Renal cortical epithelial cell (primary cell): ENCODE measurements around the gene OR5F1. TPM values are rescaled to one million over a fixed set of nuclear protein-coding genes. Genes with fewer than 3 reads are reported as not detected.

Source experiments
- DNase-seq: peaks from one replicate; pipeline ENCODE4 v3.0.0-alpha.2; 2011; ENCODE audit warnings: low read depth
- total RNA-seq: library from RNA; depleted of rRNA; stranded (reverse); fragments of >200 nt; gene quantifications from 2 replicates; pipeline ENCODE4 v1.2.3, GENCODE V29; 2014

OR5F1 gene
- total RNA-seq = not detected in 2 replicates

DNA sequence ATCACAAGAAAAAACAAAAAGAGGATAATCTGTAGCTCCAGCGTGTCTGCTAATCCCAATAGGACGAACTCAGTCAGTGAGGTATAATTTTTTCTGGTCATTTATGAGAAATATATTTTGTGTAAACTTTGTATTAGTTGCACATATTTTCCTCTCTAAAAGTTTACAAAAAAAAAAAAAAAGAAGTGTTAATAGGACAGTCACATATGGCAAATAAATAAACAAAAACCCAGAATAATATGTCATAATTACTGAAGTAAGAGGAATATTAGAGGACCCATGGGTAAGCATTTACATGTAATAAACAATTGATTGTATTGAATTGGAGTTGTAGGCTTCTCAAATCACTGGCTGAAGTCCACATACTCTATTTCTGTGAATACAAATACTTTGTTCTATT lies at the start of gene OR5F1:
Gene OR5F1 (minus strand): TSS at position 101 of the 400 bp plus-strand sequence. CDS start 0 bp downstream, at position 101.
- DNase-seq = no peak

DNA sequence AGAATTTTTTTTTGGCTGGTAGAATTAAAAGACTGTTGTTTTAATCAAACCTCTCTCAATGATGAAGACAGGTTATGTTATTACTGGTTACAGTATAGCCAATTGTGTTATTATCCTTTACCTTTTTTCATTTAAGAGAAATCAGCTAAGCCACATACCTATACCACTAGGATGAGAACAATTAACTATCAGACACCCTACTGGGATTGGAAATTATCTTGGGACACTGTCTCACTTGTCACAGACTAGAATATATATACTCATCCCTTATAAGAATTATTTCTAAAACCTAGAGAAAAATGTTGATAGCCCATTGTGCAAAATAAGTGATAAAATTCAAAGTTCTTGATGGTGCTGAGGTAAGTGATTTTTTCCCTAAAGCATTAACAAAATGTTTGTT lies 32.9 kb upstream of the OR5F1 start, which contains the start of gene OR5AS1:
Gene OR5AS1 (plus strand): TSS at position 301 of the 400 bp plus-strand sequence. CDS start 2,765 bp downstream, outside the sequence.
- no peak for DNase-seq

DNA sequence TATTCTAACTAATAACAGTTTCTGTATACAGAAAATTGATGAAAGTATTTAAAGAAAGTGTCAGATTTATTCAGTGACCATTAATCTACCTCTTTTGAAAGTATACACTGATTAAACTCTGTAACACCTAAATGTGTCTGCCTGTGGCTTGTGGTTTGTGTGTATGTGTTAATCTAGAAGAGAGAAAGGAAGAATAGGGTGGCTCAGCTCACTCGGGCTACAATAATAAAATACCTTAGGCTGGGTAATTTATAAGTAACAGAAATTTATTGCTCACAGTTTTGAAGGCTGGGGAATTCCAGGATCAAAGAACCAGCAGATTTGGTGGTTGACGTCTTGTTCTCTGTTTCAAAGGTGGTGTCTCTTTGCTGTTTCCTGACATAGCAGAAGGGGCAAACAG lies 19.4 kb upstream of the OR5F1 start:
- no peak for DNase-seq

DNA sequence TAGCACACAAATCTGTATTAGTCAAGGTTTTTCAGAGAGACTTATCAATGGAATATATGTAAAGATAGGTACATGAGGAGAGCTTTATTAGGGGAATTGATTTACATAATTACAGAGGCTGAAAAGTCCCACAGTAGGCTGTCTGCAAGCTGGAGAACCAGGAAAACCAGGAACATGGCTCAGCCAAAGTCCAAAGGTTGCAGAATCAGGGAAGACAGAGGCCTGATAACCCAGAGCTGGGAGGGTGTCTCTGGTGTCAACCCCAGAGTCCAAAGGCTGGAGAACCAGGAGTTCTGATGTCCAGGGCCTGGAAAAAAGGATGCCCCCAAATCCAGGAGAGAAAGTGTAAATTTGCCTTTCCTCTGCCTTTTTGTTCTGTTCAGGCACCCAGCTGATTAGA lies 16.3 kb upstream of the OR5F1 start:
- no peak for DNase-seq

DNA sequence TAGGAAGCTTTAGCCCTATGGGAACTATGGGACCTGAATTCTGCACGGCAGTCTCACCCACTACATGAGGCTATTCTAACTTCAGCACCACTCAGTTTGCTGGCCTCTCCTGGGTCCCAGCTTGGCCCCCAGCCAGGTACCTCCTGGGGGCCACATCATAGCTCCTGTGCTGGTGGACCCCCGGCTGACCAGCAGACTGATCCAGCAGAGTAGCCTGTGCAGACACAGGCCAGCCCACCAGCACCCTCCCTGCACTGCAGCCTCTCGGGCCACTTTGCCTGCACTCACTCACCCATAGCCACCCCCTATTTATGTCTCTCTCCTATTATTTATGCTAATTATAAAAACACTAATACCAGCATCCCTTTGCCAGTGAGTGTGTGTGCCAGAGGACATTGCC lies 23.5 kb downstream of the OR5F1 start:
- DNase-seq = no peak

DNA sequence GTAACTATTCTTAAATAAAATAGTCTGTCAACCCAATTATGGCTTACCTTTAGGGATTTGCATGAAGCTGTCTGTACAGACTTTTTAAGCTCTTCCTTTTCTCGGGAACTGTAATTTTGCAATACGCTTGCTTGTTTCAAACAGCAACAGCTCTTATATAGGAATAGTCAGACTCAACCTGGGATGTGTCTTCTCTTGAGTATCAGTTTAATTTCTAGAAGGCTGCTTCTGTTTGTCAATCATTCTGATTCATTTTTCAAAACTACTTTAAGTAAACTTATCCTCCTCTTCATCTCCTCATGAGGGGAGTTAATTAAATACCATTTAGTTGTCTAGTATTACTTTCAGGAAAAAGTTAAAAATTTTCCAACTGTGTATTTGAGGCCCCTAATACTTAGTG lies 24.6 kb downstream of the OR5F1 start, which contains the start of gene OR10AG1:
Gene OR10AG1 (minus strand): TSS at position 101 of the 400 bp plus-strand sequence. CDS start 38 bp downstream, at position 63.
- no peak for DNase-seq

DNA sequence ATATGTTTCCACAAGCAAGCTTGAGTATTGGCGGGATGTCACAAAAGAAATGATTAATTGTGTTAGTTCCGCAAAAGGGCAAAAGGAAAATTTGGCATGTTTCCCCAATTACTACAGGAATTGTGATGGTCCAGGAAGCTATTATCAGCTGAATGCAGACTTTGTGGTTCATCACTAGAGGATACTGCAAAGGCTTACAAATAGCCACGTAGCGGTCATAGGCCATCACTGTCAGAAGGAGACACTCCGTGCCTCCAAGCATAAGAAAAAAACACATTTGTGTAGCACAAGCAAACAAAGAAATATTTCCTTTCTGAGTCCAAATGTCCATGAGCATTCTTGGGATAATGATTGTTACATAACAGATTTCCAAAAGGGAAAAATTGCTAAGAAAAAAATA lies 26.5 kb downstream of the OR5F1 start:
- no peak for DNase-seq

DNA sequence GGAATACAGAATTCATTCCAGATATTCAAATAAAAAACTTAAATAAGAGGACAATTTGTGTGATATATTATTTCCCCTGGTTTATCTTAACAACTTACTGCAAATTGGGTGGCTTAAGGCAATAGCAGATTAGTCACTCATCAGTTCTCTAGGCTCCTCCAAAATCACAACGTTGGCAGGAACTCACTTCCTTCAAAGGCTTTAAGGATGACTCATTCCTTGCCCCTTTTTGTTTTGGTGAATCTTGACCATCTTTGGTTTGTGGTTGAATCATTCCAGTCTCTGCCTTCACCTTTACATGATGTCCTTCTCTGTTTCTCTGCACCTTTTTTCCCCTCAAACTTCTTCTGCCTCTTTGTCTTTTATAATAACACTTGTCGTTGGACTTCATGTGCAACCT lies 28.0 kb downstream of the OR5F1 start:
- DNase-seq = no peak

DNA sequence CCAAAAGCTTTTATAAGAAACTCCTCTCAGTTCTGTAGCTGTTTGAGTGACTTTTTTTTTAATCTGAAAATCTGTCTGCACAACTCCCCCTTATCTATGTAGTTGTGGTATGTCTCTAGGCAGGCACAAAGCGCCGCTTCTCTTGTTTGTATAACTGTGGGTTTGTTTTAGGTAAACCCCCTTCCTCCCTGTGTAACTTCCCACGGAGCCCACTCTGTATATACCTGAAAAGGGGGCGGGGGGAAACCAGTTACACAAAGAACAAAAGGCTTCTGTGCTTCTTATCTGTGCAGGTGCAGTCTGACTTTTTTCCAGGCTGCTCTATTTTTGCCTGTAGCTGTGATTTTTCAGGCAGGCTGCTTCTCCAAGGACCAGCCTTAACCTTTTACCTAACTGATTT lies 37.9 kb downstream of the OR5F1 start:
- DNase-seq = no peak

DNA sequence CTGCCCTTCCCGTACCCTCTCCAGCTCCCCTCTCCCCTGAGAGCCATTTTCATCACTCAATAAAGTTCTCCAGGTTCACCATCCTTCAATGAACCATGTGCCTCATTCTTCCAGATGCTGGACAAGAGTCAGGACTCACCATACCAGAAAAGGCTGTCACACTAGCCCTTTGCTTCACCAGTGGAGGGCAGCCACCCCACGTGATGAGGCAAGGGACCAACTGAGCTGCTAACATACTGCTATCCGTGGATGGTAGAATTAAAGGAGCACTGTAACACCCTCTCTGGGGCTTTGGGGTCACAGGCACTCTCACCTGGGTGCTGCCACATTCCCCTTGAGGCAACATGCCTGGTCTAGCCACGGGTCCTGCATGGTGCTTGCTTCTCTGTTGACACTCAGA lies 45.1 kb downstream of the OR5F1 start:
- DNase-seq = no peak

Other genes starting within 250 kb of the OR5F1 start
- gene OR5D13, start 221.2 kb downstream of the OR5F1 start, total RNA-seq = not detected in 2 replicates
- not detected in 2 replicates for gene OR5D14, start 199.1 kb downstream of the OR5F1 start, total RNA-seq
- not detected in 2 replicates for gene OR5L1, start 183.3 kb downstream of the OR5F1 start, total RNA-seq
- not detected in 2 replicates for gene OR5D18, start 175.0 kb downstream of the OR5F1 start, total RNA-seq
- gene OR5L2, start 167.4 kb downstream of the OR5F1 start, total RNA-seq = not detected in 2 replicates
- not detected in 2 replicates for gene OR5D16, start 155.9 kb downstream of the OR5F1 start, total RNA-seq
- not detected in 2 replicates for gene TRIM51, start 111.3 kb downstream of the OR5F1 start, total RNA-seq
- gene OR5W2, start 80.0 kb downstream of the OR5F1 start, total RNA-seq = not detected in 2 replicates
- gene OR5I1, start 58.2 kb downstream of the OR5F1 start, total RNA-seq = not detected in 2 replicates
- gene OR10AG1, start 24.7 kb downstream of the OR5F1 start, total RNA-seq = not detected in 2 replicates
- not detected in 2 replicates for gene OR5AS1, start 33.0 kb upstream of the OR5F1 start, total RNA-seq
- not detected in 2 replicates for gene OR8I2, start 98.7 kb upstream of the OR5F1 start, total RNA-seq
- gene OR8H2, start 109.1 kb upstream of the OR5F1 start, total RNA-seq = not detected in 2 replicates
- gene OR8H3, start 127.7 kb upstream of the OR5F1 start, total RNA-seq = not detected in 2 replicates
- gene OR8J3, start 145.6 kb upstream of the OR5F1 start, total RNA-seq = not detected in 2 replicates
- not detected in 2 replicates for gene OR8K5, start 165.7 kb upstream of the OR5F1 start, total RNA-seq
- not detected in 2 replicates for gene OR5J2, start 182.0 kb upstream of the OR5F1 start, total RNA-seq
- gene OR5T2, start 239.6 kb upstream of the OR5F1 start, total RNA-seq = not detected in 2 replicates